Measurements from ENCODE around the gene NME9.

Gene NME9

DNA sequence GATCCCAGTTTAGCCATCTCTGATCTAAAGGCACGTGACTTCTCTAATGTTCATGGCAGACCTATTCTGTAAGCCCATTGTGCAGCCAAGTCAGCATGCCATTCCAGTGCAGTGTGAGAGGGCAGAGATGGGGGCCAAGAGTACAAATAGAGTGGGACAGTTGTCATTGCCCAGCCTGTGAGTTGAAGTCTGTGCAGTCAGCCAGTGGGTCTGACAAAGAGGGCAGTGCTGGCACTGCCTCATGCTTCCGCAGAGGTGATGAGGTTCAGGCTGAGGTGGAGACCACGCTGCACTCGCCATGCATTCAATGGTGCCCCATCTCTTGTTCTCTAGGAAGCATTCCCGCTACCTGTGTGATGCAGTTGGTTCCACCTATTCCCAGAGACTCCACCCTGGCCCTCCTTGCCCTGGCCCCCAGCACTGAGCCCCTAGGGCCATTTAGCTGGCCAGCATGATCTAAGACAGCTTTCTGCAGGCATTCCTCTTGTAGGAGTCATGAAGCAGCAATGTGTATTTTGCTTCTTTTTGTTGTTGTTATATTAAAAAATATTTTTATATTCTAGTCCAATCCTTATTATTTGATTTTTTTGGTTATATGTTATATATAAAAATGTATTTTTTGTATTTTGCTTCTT lies 22.4 kb upstream of the NME9 start:
- no peaks in the 10 kb centered on the region for H3K9me3 ChIP-seq (ENCODE audit: control insufficient read depth, low read length)
- peaks cover 3% of the 10 kb centered on the region for H3K4me1 ChIP-seq (ENCODE audit: control insufficient read depth, insufficient read depth, low read length, poor library complexity, severe bottlenecking)
- peaks cover 7% of the 10 kb centered on the region for H3K27me3 ChIP-seq (replicated peaks; ENCODE audit: control insufficient read depth, insufficient read depth, low read length, poor library complexity, severe bottlenecking)
- H3K36me3 ChIP-seq (ENCODE audit: control insufficient read depth, insufficient read depth, low read length): no peaks in the 10 kb centered on the region
- H3K27ac ChIP-seq (ENCODE audit: insufficient read depth, low read length, poor library complexity, severe bottlenecking): no peak overlapping the region
- H3K4me3 ChIP-seq (ENCODE audit: insufficient read depth, low read depth, low read length, poor library complexity, severe bottlenecking): no peak overlapping the region
- no peak for DNase-seq

GRCh38 chr3:138351151-138351550 lies 21.5 kb upstream of the NME9 start:
- Histone ChIP-seq H3K36me3 (ENCODE audit: control insufficient read depth, insufficient read depth, low read length) (no peaks in the 10 kb centered on the region), H3K4me3 (ENCODE audit: insufficient read depth, low read depth, low read length, poor library complexity, severe bottlenecking) (no peak overlapping the region), H3K27ac (ENCODE audit: insufficient read depth, low read length, poor library complexity, severe bottlenecking) (no peak overlapping the region), H3K4me1 (ENCODE audit: control insufficient read depth, insufficient read depth, low read length, poor library complexity, severe bottlenecking) (peaks cover 3% of the 10 kb centered on the region), H3K27me3 (replicated peaks; ENCODE audit: control insufficient read depth, insufficient read depth, low read length, poor library complexity, severe bottlenecking) (peaks cover 10% of the 10 kb centered on the region), H3K9me3 (ENCODE audit: control insufficient read depth, low read length) (no peaks in the 10 kb centered on the region)
- no peak for DNase-seq

DNA sequence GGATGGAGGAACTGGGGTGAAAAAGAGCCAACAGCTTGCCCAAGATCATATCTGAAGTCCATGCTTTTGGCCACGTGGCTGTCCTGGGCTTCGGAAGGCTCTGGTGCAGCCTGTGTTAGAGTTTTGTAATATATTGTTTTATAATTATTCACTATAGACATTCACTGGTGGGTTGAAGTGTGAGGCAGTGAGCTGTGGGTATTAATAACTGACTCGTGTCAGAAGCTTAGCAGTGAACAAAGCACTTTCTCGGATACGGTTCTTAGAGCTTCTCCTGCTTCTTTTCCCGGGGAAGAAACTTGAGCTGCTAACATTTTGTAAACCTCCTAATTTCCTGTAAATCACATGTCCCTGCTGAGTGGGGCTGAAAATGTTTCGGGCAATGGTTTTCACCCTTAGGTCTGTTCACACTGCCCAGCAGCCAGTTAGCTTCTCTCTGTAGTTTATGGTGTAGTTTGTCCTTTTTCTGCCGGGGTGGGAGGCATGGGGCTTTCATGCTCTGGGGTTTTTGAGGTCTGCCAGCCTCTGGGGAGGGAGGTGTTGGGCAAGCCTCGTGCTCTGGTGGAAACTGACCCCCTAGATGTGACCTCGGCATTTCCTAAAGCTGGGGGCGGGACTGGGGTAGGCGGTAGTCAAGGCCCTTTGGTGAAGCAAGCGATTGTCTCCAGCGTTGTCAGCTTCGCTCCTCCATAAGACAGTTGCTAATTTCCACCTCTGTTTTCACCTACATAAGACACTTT lies 20.4 kb upstream of the NME9 start:
- peaks cover 3% of the 10 kb centered on the region for H3K4me1 ChIP-seq (ENCODE audit: control insufficient read depth, insufficient read depth, low read length, poor library complexity, severe bottlenecking)
- H3K9me3 ChIP-seq (ENCODE audit: control insufficient read depth, low read length): no peaks in the 10 kb centered on the region
- no peak overlapping the region for H3K4me3 ChIP-seq (ENCODE audit: insufficient read depth, low read depth, low read length, poor library complexity, severe bottlenecking)
- H3K36me3 ChIP-seq (ENCODE audit: control insufficient read depth, insufficient read depth, low read length): no peaks in the 10 kb centered on the region
- H3K27ac ChIP-seq (ENCODE audit: insufficient read depth, low read length, poor library complexity, severe bottlenecking): no peak overlapping the region
- peaks cover 10% of the 10 kb centered on the region for H3K27me3 ChIP-seq (replicated peaks; ENCODE audit: control insufficient read depth, insufficient read depth, low read length, poor library complexity, severe bottlenecking)
- no peak for DNase-seq

GRCh38 chr3:138348754-138349739 lies 19.4 kb upstream of the NME9 start:
- DNase-seq: no peak
- Histone ChIP-seq H3K4me1 (ENCODE audit: control insufficient read depth, insufficient read depth, low read length, poor library complexity, severe bottlenecking) (peaks cover 3% of the 10 kb centered on the region), H3K4me3 (ENCODE audit: insufficient read depth, low read depth, low read length, poor library complexity, severe bottlenecking) (peak overlapping the region; percentile 58), H3K27me3 (replicated peaks; ENCODE audit: control insufficient read depth, insufficient read depth, low read length, poor library complexity, severe bottlenecking) (peaks cover 10% of the 10 kb centered on the region), H3K27ac (ENCODE audit: insufficient read depth, low read length, poor library complexity, severe bottlenecking) (no peak overlapping the region), H3K36me3 (ENCODE audit: control insufficient read depth, insufficient read depth, low read length) (no peaks in the 10 kb centered on the region), H3K9me3 (ENCODE audit: control insufficient read depth, low read length) (no peaks in the 10 kb centered on the region)

DNA sequence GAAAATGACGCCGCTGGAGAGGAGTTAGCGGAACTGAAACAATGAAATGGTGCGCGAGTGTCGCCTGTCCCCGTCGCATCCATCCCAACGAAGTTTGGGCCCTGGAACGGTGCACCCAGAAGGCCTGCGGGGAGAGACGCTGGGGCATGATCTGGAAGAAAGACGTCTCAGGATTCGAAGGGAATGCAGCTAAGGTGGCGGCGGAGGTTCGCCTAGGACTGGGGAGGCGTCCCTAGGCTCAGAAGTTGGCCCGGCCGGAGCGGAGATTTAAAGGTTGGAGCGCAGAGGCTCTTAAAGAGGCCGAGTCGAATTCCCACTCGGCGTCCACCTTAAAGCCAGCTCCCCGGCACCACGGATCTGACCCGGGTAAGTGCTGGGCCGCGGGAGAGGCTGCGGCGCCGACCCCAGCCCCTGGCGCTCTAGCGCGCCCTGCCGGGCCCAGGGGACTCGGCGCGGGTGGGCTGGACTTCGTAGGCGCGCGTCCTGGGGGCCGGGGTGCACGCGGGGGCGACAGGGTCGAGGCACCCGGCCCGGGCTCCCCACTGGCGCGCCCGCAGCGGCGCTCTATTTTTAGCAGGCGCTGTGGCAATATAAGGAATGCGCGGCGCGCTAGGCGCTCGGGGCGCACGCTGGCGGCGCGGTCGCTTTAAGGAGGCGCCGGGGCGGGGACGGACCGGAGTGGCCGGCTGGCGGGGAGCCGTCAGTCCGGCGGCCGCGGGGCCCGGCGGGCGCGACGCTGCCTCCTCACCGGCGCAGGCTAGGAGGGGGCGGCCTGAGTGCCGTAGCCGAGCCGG lies 18.5 kb upstream of the NME9 start, which contains the start of gene MRAS:
TSS of gene MRAS (plus strand) at position 620 of the 794 bp plus-strand sequence. CDS start 24,305 bp downstream, outside the sequence.
- Histone ChIP-seq H3K27ac (ENCODE audit: insufficient read depth, low read length, poor library complexity, severe bottlenecking) (no peak within 1 kb of the TSS), H3K27me3 (replicated peaks; ENCODE audit: control insufficient read depth, insufficient read depth, low read length, poor library complexity, severe bottlenecking) (peaks cover 10% of the 10 kb centered on the region), H3K36me3 (ENCODE audit: control insufficient read depth, insufficient read depth, low read length) (no peaks in the 10 kb centered on the region), H3K9me3 (ENCODE audit: control insufficient read depth, low read length) (no peaks in the 10 kb centered on the region), H3K4me1 (ENCODE audit: control insufficient read depth, insufficient read depth, low read length, poor library complexity, severe bottlenecking) (peaks cover 3% of the 10 kb centered on the region), H3K4me3 (ENCODE audit: insufficient read depth, low read depth, low read length, poor library complexity, severe bottlenecking) (peak within 1 kb of the TSS; percentile 58)
- DNase-seq: peak in 1 of 3 donors; percentile 11

DNA sequence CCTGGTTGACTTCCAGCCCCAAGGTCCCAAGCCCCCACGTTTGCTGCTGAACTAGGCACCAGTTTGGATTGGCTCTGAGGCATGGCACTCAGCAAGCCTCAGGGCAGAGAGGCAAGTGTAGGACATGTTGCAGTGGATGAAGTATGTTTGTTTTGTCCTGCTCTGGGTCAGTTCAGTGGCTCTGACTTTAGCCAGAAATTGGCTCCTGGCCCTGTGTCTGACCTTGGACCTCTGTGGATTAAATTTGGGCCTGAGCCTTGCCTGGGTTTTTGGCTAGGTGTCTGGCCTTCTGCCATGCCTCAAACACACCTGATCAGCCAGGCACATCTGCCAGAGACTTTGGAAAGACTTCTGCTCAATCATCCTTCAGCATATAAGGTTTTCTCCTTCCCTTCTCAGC lies 15.1 kb upstream of the NME9 start:
- Histone ChIP-seq H3K4me1 (ENCODE audit: control insufficient read depth, insufficient read depth, low read length, poor library complexity, severe bottlenecking) (peaks cover 3% of the 10 kb centered on the region), H3K27ac (ENCODE audit: insufficient read depth, low read length, poor library complexity, severe bottlenecking) (no peak overlapping the region), H3K9me3 (ENCODE audit: control insufficient read depth, low read length) (no peaks in the 10 kb centered on the region), H3K36me3 (ENCODE audit: control insufficient read depth, insufficient read depth, low read length) (no peaks in the 10 kb centered on the region), H3K4me3 (ENCODE audit: insufficient read depth, low read depth, low read length, poor library complexity, severe bottlenecking) (no peak overlapping the region), H3K27me3 (replicated peaks; ENCODE audit: control insufficient read depth, insufficient read depth, low read length, poor library complexity, severe bottlenecking) (peaks cover 10% of the 10 kb centered on the region)
- DNase-seq: no peak

DNA sequence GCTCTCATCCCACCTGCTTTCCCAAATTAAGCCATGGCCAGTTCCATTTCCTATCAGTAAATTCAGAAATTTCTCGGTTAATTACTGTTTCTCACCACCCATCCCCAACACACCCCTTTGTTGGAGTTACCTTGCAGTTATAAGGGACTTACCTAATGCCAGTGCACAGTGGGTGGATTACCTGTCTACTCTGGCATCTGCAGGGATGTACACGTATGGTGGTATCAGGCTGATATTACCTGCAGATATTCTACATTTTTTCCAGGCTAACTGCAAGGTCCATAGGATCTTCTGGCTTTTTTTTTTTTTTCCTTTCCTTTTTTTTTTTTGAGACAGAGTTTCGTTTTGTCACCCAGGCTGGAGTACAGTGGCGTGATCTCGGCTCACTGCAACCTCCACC lies 10.9 kb upstream of the NME9 start:
- H3K27ac ChIP-seq (ENCODE audit: insufficient read depth, low read length, poor library complexity, severe bottlenecking): no peak overlapping the region
- H3K9me3 ChIP-seq (ENCODE audit: control insufficient read depth, low read length): no peaks in the 10 kb centered on the region
- no peaks in the 10 kb centered on the region for H3K36me3 ChIP-seq (ENCODE audit: control insufficient read depth, insufficient read depth, low read length)
- no peak overlapping the region for H3K4me3 ChIP-seq (ENCODE audit: insufficient read depth, low read depth, low read length, poor library complexity, severe bottlenecking)
- no peaks in the 10 kb centered on the region for H3K27me3 ChIP-seq (replicated peaks; ENCODE audit: control insufficient read depth, insufficient read depth, low read length, poor library complexity, severe bottlenecking)
- no peak for DNase-seq
- H3K4me1 ChIP-seq (ENCODE audit: control insufficient read depth, insufficient read depth, low read length, poor library complexity, severe bottlenecking): no peaks in the 10 kb centered on the region

DNA sequence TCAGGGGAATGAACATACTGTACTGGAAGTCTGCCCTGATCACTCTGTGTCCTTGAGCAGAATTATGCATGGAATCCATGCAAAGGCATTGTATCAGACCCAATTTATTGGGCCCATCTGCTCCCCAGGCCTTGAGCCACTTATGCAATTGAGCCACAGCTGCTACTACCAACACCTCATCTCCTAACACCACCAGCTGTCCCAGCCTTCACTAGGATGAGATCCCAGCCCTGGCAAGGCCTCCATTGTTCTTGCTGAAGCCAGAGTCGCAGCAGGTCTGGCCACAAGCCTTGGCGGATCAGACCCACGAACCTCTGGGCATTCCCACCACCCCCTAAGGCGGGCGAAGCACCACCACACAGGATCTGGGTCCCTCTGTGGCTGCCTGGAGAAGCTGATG lies 9.2 kb upstream of the NME9 start:
- Histone ChIP-seq H3K27me3 (replicated peaks; ENCODE audit: control insufficient read depth, insufficient read depth, low read length, poor library complexity, severe bottlenecking) (no peaks in the 10 kb centered on the region), H3K27ac (ENCODE audit: insufficient read depth, low read length, poor library complexity, severe bottlenecking) (no peak overlapping the region), H3K36me3 (ENCODE audit: control insufficient read depth, insufficient read depth, low read length) (no peaks in the 10 kb centered on the region), H3K9me3 (ENCODE audit: control insufficient read depth, low read length) (no peaks in the 10 kb centered on the region), H3K4me3 (ENCODE audit: insufficient read depth, low read depth, low read length, poor library complexity, severe bottlenecking) (no peak overlapping the region), H3K4me1 (ENCODE audit: control insufficient read depth, insufficient read depth, low read length, poor library complexity, severe bottlenecking) (no peaks in the 10 kb centered on the region)
- no peak for DNase-seq

DNA sequence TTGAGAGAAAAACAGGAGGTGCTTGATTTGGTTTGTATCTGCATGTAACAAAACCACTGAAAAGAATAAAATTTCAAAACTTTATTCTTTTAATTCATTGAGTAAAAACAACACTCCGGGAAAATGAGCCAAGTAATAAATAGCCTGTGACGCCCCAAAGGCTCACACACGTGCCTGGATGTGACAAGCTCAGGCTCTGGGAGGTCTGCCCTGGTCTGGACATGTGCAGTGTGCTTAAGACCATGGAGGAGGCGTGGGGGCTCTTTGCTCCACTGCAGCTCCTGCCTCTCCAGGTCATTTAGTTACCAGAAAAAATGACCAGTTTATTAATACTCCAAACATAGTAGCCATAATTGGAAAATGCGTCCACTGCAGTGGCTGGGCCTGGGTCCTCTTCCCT lies 8.6 kb upstream of the NME9 start:
- no peak overlapping the region for H3K27ac ChIP-seq (ENCODE audit: insufficient read depth, low read length, poor library complexity, severe bottlenecking)
- no peak for DNase-seq
- no peaks in the 10 kb centered on the region for H3K9me3 ChIP-seq (ENCODE audit: control insufficient read depth, low read length)
- no peaks in the 10 kb centered on the region for H3K4me1 ChIP-seq (ENCODE audit: control insufficient read depth, insufficient read depth, low read length, poor library complexity, severe bottlenecking)
- no peaks in the 10 kb centered on the region for H3K27me3 ChIP-seq (replicated peaks; ENCODE audit: control insufficient read depth, insufficient read depth, low read length, poor library complexity, severe bottlenecking)
- H3K36me3 ChIP-seq (ENCODE audit: control insufficient read depth, insufficient read depth, low read length): no peaks in the 10 kb centered on the region
- no peak overlapping the region for H3K4me3 ChIP-seq (ENCODE audit: insufficient read depth, low read depth, low read length, poor library complexity, severe bottlenecking)
